Liver (tissue), 9 donors: ENCODE data around the gene TRPC1. TPM values are rescaled to one million over a fixed set of nuclear protein-coding genes. Genes with fewer than 3 reads are reported as not detected.
"Not testable (repeated sequence)": the region's sequence is repeated elsewhere in the genome, so short reads cannot be mapped to it uniquely, and the experiment has no call there.

Source experiments
- DNase-seq: peaks from one replicate; pipeline ENCODE4 v3.0.0-alpha.2; 2017; ENCODE audit warnings: low spot score
- H3K27ac ChIP-seq, 2 donors: one replicate each; pipeline ENCODE4 v1.7.0; 2013; ENCODE audit warnings: inconsistent platforms in 2 of 2, low read length in 2 of 2, control low read depth in 1 of 2, low read depth in 1 of 2, mild to moderate bottlenecking in 1 of 2
- H3K27me3 ChIP-seq, 4 donors: one replicate each; pipeline versions ENCODE4 v1.6.1 to v1.7.0; 2013; ENCODE audit warnings: low read length in 3 of 4, inconsistent platforms in 1 of 4, mild to moderate bottlenecking in 1 of 4, moderate library complexity in 1 of 4; ENCODE audit not compliant: control insufficient read depth in 4 of 4, insufficient read depth in 4 of 4
- H3K36me3 ChIP-seq, 4 donors: one replicate each; pipeline versions ENCODE4 v1.6.1 to v1.7.0; 2013; ENCODE audit warnings: low read length in 3 of 4, mild to moderate bottlenecking in 3 of 4, low read depth in 1 of 4, moderate library complexity in 1 of 4; ENCODE audit not compliant: control insufficient read depth in 4 of 4, insufficient read depth in 3 of 4
- H3K4me1 ChIP-seq, 4 donors: one replicate each; pipeline versions ENCODE4 v1.6.1 to v1.7.0; 2013; ENCODE audit warnings: low read length in 3 of 4, mild to moderate bottlenecking in 3 of 4, moderate library complexity in 1 of 4; ENCODE audit not compliant: control insufficient read depth in 4 of 4, insufficient read depth in 4 of 4
- H3K4me3 ChIP-seq, 3 donors: one replicate each; pipeline versions ENCODE4 v1.6.1 to v1.7.0; 2013; ENCODE audit warnings: low read length in 3 of 3, control low read depth in 1 of 3, low read depth in 1 of 3, mild to moderate bottlenecking in 1 of 3
- H3K9ac ChIP-seq, 2 donors: one replicate each; pipeline ENCODE4 v1.7.0; 2013; ENCODE audit warnings: low read length in 2 of 2, mild to moderate bottlenecking in 2 of 2, moderate library complexity in 2 of 2, control low read depth in 1 of 2, low read depth in 1 of 2
- H3K9me3 ChIP-seq, 4 donors: one replicate each; pipeline versions ENCODE4 v1.6.1 to v1.7.0; 2013; ENCODE audit warnings: low read length in 3 of 4; ENCODE audit not compliant: control insufficient read depth in 4 of 4
- CTCF ChIP-seq: fragments of 150-350 bp; IDR thresholded peaks from 2 replicates; pipeline ENCODE4 v1.5.1; 2017; ENCODE audit warnings: improper control_type of control experiment, low read depth, low read length; ENCODE audit not compliant: missing input control
- EGR1 ChIP-seq, 2 donors: IDR thresholded peaks; 2 replicates each; pipeline ENCODE4 v1.6.1; 2016 to 2018; ENCODE audit warnings: antibody characterized with exemption in 2 of 2, low read depth in 2 of 2
- FOXA1 ChIP-seq: IDR thresholded peaks from 2 replicates; pipeline ENCODE4 v1.6.1; 2016; ENCODE audit warnings: antibody characterized with exemption
- FOXA2 ChIP-seq: IDR thresholded peaks from 2 replicates; pipeline ENCODE4 v1.6.1; 2016; ENCODE audit warnings: antibody characterized with exemption
- GABPA ChIP-seq, 2 donors: IDR thresholded peaks in 1 of 2; conservative IDR thresholded peaks in 1 of 2; 2 replicates each; pipeline ENCODE4 v1.6.1; 2016; ENCODE audit warnings: antibody characterized with exemption in 2 of 2, mild to moderate bottlenecking in 1 of 2, moderate library complexity in 1 of 2
- HNF4A ChIP-seq, 2 donors: conservative IDR thresholded peaks; 2 replicates each; pipeline ENCODE4 v1.6.1; 2016; ENCODE audit warnings: antibody characterized with exemption in 2 of 2, mild to moderate bottlenecking in 2 of 2
- HNF4G ChIP-seq: IDR thresholded peaks from 2 replicates; pipeline ENCODE4 v1.6.1; 2016; ENCODE audit warnings: antibody characterized with exemption
- JUND ChIP-seq, 2 donors: IDR thresholded peaks; 2 replicates each; pipeline ENCODE4 v1.6.1; 2016; ENCODE audit warnings: antibody characterized with exemption in 2 of 2
- NR2F2 ChIP-seq: IDR thresholded peaks from 2 replicates; pipeline ENCODE4 v1.6.1; 2016; ENCODE audit warnings: antibody characterized with exemption
- RAD21 ChIP-seq, 2 donors: IDR thresholded peaks; 2 replicates each; pipeline ENCODE4 v1.6.1; 2016; ENCODE audit warnings: antibody characterized with exemption in 2 of 2, mild to moderate bottlenecking in 2 of 2
- REST ChIP-seq: IDR thresholded peaks from 2 replicates; pipeline ENCODE4 v1.6.1; 2016; ENCODE audit warnings: antibody characterized with exemption, mild to moderate bottlenecking
- SP1 ChIP-seq: IDR thresholded peaks from 2 replicates; pipeline ENCODE4 v1.6.1; 2018; ENCODE audit warnings: antibody characterized with exemption, mild to moderate bottlenecking
- TAF1 ChIP-seq: conservative IDR thresholded peaks from 2 replicates; pipeline ENCODE4 v1.6.1; 2016; ENCODE audit warnings: antibody characterized with exemption, mild to moderate bottlenecking
- YY1 ChIP-seq: IDR thresholded peaks from 2 replicates; pipeline ENCODE4 v1.6.1; 2016; ENCODE audit warnings: antibody characterized with exemption, mild to moderate bottlenecking
- WGBS: extraction: QIAGEN DNeasy Blood & Tissue Kit; methylation state at CpG from one replicate; pipeline ENCODE4 v1.1.7; 2013; 5-methylcytosine and 5-hydroxymethylcytosine counted together
- polyA plus RNA-seq, 2 donors: library from polyadenylated mRNA; stranded (reverse) in 1 of 2; unstranded in 1 of 2; fragments of 200-250 nt in 1 of 2; fragments of >200 nt in 1 of 2; fragmentation: Nextera tagmentation in 1 of 2; extraction: Ambion mirVana in 1 of 2; gene quantifications; one replicate each; pipeline versions ENCODE4 v1.2.1 to v1.2.3, GENCODE V29; 2013 to 2015
- total RNA-seq, 2 donors: library from RNA; depleted of rRNA; stranded (reverse); fragments of >200 nt; gene quantifications; one replicate each; pipeline ENCODE4 v1.2.3, GENCODE V29; 2014
- TF ChIP-seq, protein P1 (sequence below): IDR thresholded peaks from 2 replicates; pipeline ENCODE4 v1.6.1; 2016; ENCODE audit warnings: antibody characterized with exemption
- TF ChIP-seq, protein P2 (sequence below): IDR thresholded peaks from 2 replicates; pipeline ENCODE4 v1.6.1; 2016; ENCODE audit warnings: antibody characterized with exemption
- TF ChIP-seq, protein P3 (sequence below): IDR thresholded peaks from 2 replicates; pipeline ENCODE4 v1.6.1; 2016; ENCODE audit warnings: antibody characterized with exemption
- donor health status: healthy.
- donor health status: healthy.
- donor health status: healthy.
- donor health status: healthy.
- donor health status: healthy.

The TRPC1 gene
- total and polyA plus RNA-seq, 4 donors, result 0.15 to 4.7 (median 1.6) TPM

DNA sequence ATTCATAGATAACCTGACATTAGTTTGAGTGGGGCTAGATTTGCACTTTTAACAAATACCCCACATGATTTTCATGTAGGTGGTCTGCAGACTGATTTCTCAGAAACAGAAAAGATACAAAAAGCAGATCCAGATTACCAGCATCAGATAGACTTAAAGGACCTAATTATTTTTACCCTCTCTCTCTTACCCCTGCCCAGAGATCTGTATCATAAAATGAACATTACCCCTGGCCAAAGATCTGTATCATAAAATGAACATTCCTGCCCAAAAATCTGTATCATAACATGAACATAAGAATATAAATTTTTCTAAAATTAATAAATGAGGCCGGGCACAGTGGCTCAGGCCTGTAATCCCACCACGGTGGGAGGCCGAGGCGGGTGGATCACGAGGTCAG, 14.6 kb upstream of the TRPC1 start:
- Histone ChIP-seq H3K36me3 (peaks cover 0 to 2% (median under 1%) of the 10 kb centered on the region in 4 donors), H3K4me1 (no peaks in the 10 kb centered on the region), H3K9me3 (no peaks in the 10 kb centered on the region), H3K9ac (no peak overlapping the region), H3K4me3 (no peak overlapping the region), H3K27ac (no peak overlapping the region), H3K27me3 (no peaks in the 10 kb centered on the region)
- whole genome bisulfite sequencing, result 96% methylated on average over 5 of the region's 5 CpGs
- DNase-seq, result no peak
- TF ChIP-seq, protein P1, sequence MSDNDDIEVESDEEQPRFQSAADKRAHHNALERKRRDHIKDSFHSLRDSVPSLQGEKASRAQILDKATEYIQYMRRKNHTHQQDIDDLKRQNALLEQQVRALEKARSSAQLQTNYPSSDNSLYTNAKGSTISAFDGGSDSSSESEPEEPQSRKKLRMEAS, result no peak
- TF ChIP-seq RAD21 (IDR thresholded peaks at IDR 0.05) (no peak), GABPA (IDR thresholded peaks at IDR 0.05 in 1 of 2, conservative IDR thresholded peaks at IDR 0.05 in 1 of 2) (no peak), HNF4A (conservative IDR thresholded peaks at IDR 0.05) (no peak), SP1 (no peak), TAF1 (no peak), CTCF (no peak), EGR1 (IDR thresholded peaks at IDR 0.05; ENCODE audit: low read depth in 2 of 2) (no peak), JUND (IDR thresholded peaks at IDR 0.05) (no peak), YY1 (no peak), FOXA1 (no peak), HNF4G (no peak), FOXA2 (no peak)
- TF ChIP-seq, protein P2, sequence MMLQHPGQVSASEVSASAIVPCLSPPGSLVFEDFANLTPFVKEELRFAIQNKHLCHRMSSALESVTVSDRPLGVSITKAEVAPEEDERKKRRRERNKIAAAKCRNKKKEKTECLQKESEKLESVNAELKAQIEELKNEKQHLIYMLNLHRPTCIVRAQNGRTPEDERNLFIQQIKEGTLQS, result no peak

DNA sequence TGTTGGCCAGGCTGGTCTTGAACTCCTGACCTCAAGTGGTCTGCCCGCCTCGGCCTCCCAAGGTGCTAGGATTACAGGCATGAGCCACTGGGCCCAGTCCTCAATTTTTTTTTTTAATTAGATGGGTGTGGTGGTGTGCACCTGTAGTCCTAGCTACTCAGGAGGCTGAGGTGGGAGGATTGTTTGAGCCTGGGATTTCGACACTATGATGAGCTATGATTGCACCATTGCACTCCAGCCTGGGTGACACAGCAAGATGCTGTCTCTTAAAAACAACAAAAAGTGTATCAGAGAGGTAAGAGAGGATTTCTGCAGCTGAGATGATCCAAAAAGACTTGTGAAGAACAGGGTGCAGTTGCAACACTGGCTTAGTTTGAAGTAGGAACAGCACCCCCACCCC, 9.0 kb upstream of the TRPC1 start:
- H3K4me3 ChIP-seq, H3K36me3 ChIP-seq, DNase-seq, H3K9me3 ChIP-seq, H3K27me3 ChIP-seq, H3K9ac ChIP-seq, H3K27ac ChIP-seq, H3K4me1 ChIP-seq: not testable (repeated sequence)
- WGBS, result 94% methylated on average over 3 of the region's 3 CpGs

- 91% methylated on average over 4 of the region's 4 CpGs for WGBS
- Histone ChIP-seq H3K9me3 (no peaks in the 10 kb centered on the region), H3K27me3 (no peaks in the 10 kb centered on the region), H3K4me1 (no peaks in the 10 kb centered on the region), H3K9ac (no peak overlapping the region), H3K36me3 (peaks cover 0 to 2% (median 0%) of the 10 kb centered on the region in 4 donors), H3K4me3 (no peak overlapping the region), H3K27ac (no peak overlapping the region)
- no peak for DNase-seq
- TF ChIP-seq JUND (IDR thresholded peaks at IDR 0.05) (no peak), FOXA1 (no peak), RAD21 (IDR thresholded peaks at IDR 0.05) (no peak), YY1 (no peak), NR2F2 (no peak), FOXA2 (no peak), REST (no peak), GABPA (IDR thresholded peaks at IDR 0.05 in 1 of 2, conservative IDR thresholded peaks at IDR 0.05 in 1 of 2) (no peak), HNF4G (no peak), SP1 (no peak), TAF1 (no peak), HNF4A (conservative IDR thresholded peaks at IDR 0.05) (no peak), EGR1 (IDR thresholded peaks at IDR 0.05; ENCODE audit: low read depth in 2 of 2) (no peak)
- TF ChIP-seq, protein P2, result no peak
- TF ChIP-seq, protein P3, sequence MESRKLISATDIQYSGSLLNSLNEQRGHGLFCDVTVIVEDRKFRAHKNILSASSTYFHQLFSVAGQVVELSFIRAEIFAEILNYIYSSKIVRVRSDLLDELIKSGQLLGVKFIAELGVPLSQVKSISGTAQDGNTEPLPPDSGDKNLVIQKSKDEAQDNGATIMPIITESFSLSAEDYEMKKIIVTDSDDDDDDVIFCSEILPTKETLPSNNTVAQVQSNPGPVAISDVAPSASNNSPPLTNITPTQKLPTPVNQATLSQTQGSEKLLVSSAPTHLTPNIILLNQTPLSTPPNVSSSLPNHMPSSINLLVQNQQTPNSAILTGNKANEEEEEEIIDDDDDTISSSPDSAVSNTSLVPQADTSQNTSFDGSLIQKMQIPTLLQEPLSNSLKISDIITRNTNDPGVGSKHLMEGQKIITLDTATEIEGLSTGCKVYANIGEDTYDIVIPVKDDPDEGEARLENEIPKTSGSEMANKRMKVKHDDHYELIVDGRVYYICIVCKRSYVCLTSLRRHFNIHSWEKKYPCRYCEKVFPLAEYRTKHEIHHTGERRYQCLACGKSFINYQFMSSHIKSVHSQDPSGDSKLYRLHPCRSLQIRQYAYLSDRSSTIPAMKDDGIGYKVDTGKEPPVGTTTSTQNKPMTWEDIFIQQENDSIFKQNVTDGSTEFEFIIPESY, result no peak
- TF ChIP-seq, protein P1, result no peak
Observed at GRCh38 chr3:142716102-142716501, 7.7 kb upstream of the TRPC1 start.
